GM23248 (cell line): ENCODE data around the gene NTF3.

Experiments used
- EZH2 ChIP-seq: fragments of 200-600 bp; sonication (generic); IDR thresholded peaks from 2 replicates; pipeline ENCODE4 v1.6.1; 2018; ENCODE audit warnings: antibody characterized with exemption, mild to moderate bottlenecking; ENCODE audit not compliant: insufficient read depth, poor library complexity, severe bottlenecking
- EZH2phosphoT487 ChIP-seq: fragments of 200-600 bp; sonication (generic); IDR thresholded peaks from 2 replicates; pipeline ENCODE4 v1.6.1; 2018; ENCODE audit warnings: antibody characterized with exemption, moderate library complexity, mild to moderate bottlenecking, low read depth; ENCODE audit not compliant: insufficient read depth

GRCh38 chr12:5402009-5402935 is 29.6 kb upstream of the NTF3 start:
- TF ChIP-seq EZH2phosphoT487, result no peak
- TF ChIP-seq EZH2, result no peak
